ENCODE measurements around the gene IFI16. TPM values are rescaled to one million over a fixed set of nuclear protein-coding genes. Genes with fewer than 3 reads are reported as not detected.
A peak's percentile ranks its signal among the peaks of the same experiment; 100 is the strongest.

Gene IFI16
- total and polyA plus RNA-seq, 2 of the 4 experiments (the other 2 are of a cell fraction): 45.0 to 65.3 TPM

GRCh38 chr1:159012495-159012894, 2.8 kb downstream of the IFI16 start:
- 0 out of 2 replicates have a peak overlapping the region, but pooled peaks have one; percentile 4 for H4K5ac ChIP-seq (ENCODE audit: low read depth, low read length)
- no TSS peak for BruUV-seq (replicated peaks)
- H4K8ac ChIP-seq (ENCODE audit: low read depth in 2 of 2, low read length in 2 of 2): peak overlapping the region in 1 of 2 experiments; percentile 8; a peak in 1 of 4 replicates
- no CpG with 5 or more reads among the region's 6 CpGs for WGBS, 2 experiments (ENCODE audit: extremely low coverage in 2 of 2, insufficient read length in 1 of 2)
- H4K91ac ChIP-seq (ENCODE audit: insufficient read depth, low read depth, low read length): no peak overlapping the region
- TF ChIP-seq SMC3 (IDR thresholded peaks at IDR 0.05; ENCODE audit: low read depth, low read length): no peak
- TF ChIP-seq POLR2A (IDR thresholded peaks at IDR 0.05; ENCODE audit: low read depth, low read length): no peak
- no peak for TF ChIP-seq CTCF (conservative IDR thresholded peaks at IDR 0.05; ENCODE audit: low read depth, low read length)
- no peak for TF ChIP-seq FOS (IDR thresholded peaks at IDR 0.05; ENCODE audit: low read depth, low read length)
- no peak for TF ChIP-seq CHD1 (IDR thresholded peaks at IDR 0.05; ENCODE audit: low read depth, low read length)
- TF ChIP-seq BHLHE40 (IDR thresholded peaks at IDR 0.05; ENCODE audit: low read depth, low read length): no peak
- TF ChIP-seq MAZ (IDR thresholded peaks at IDR 0.05; ENCODE audit: borderline replicate concordance, low read depth, low read length): no peak
- no peak for TF ChIP-seq RAD21 (IDR thresholded peaks at IDR 0.05; ENCODE audit: low read length)
- TF ChIP-seq NFE2L2 (IDR thresholded peaks at IDR 0.05; ENCODE audit: low read depth, low read length): no peak
- TF ChIP-seq CEBPB (IDR thresholded peaks at IDR 0.05; ENCODE audit: low read depth, low read length): no peak
- TF ChIP-seq MAFK (IDR thresholded peaks at IDR 0.05; ENCODE audit: low read depth, low read length): no peak
- TF ChIP-seq ELK1 (IDR thresholded peaks at IDR 0.05; ENCODE audit: borderline replicate concordance, low read depth, low read length): no peak
- TF ChIP-seq RCOR1 (IDR thresholded peaks at IDR 0.05; ENCODE audit: insufficient replicate concordance, low read length): no peak
- no peak for TF ChIP-seq USF2 (IDR thresholded peaks at IDR 0.05; ENCODE audit: low read depth, low read length)
- no peak for TF ChIP-seq MXI1 (IDR thresholded peaks at IDR 0.05; ENCODE audit: borderline replicate concordance, low read depth, low read length)
- TF ChIP-seq RFX5 (IDR thresholded peaks at IDR 0.05; ENCODE audit: low read depth, low read length): no peak
- CTCF ChIA-PET: no interaction called here
- peak overlapping the region; percentile 76 for H3K4me2 ChIP-seq (ENCODE audit: low read depth, low read length)
- DNase-seq (peak; percentile 24), ATAC-seq (ENCODE audit: low read depth) (no peak)
- H2BK120ac ChIP-seq (ENCODE audit: low read depth, low read length): no peak overlapping the region
- 0 out of 3 replicates have a peak overlapping the region, but pooled peaks have one; percentile 10 for H2BK15ac ChIP-seq (ENCODE audit: low read depth, low read length)
- 0 out of 2 replicates have a peak overlapping the region, but pooled peaks have one; percentile 6 for H3K4ac ChIP-seq (ENCODE audit: low read depth, low read length)
- H3K9me1 ChIP-seq (ENCODE audit: insufficient read depth, low read length): peaks cover 8% of the 10 kb centered on the region; the same call in 1 of the 2 replicates
- H2BK20ac ChIP-seq (ENCODE audit: low read depth, low read length): no peak overlapping the region
- peaks cover 3 to 31% of the 10 kb centered on the region in 2 experiments for H3K79me1 ChIP-seq (ENCODE audit: low read depth in 1 of 2, low read length in 2 of 2)
- H3K18ac ChIP-seq (ENCODE audit: low read depth, low read length): 0 out of 2 replicates have a peak overlapping the region, but pooled peaks have one; percentile 33
- POLR2A ChIA-PET (ENCODE audit: unreplicated experiment): no interaction called here
- no peak overlapping the region for H3K56ac ChIP-seq (ENCODE audit: extremely low read depth, insufficient read depth, low read length)
- H3K27me3 ChIP-seq (ENCODE audit: control insufficient read depth, insufficient read depth, low read length): no peaks in the 10 kb centered on the region
- H2AFZ ChIP-seq (replicated peaks; ENCODE audit: low read length, poor library complexity): no peak overlapping the region
- no peak overlapping the region for H2AK9ac ChIP-seq (replicated peaks; ENCODE audit: low read depth, low read length, poor library complexity)
- peak overlapping the region; percentile 10; the same call in 1 of the 2 replicates for H3K14ac ChIP-seq (replicated peaks; ENCODE audit: low read depth, low read length)
- H2AK5ac ChIP-seq (ENCODE audit: low read depth, low read length): no peak overlapping the region
- H2BK5ac ChIP-seq (ENCODE audit: low read depth, low read length, poor library complexity, severe bottlenecking): peak overlapping the region; percentile 6
- H3K9ac ChIP-seq (ENCODE audit: low read depth, low read length): peak overlapping the region; percentile 52; the same call in 1 of the 2 replicates
- dilution Hi-C loops (cut with HindIII; ENCODE audit: low sequenced_read_pairs, unreplicated experiment) (no loop called here), in situ Hi-C loops (cut with MboI; ENCODE audit: low sequenced_read_pairs) (no loop called here), intact Hi-C loops (cut with micrococcal nuclease) (no loop called here)
- H3K36me3 ChIP-seq (ENCODE audit: control insufficient read depth, insufficient read depth, low read length): peaks cover 16% of the 10 kb centered on the region
- peak overlapping the region; percentile 6; the same call in 1 of the 2 replicates for H3K4me3 ChIP-seq (ENCODE audit: insufficient read depth, low read depth, low read length)
- H4K20me1 ChIP-seq (ENCODE audit: insufficient read depth, low read length): no peaks in the 10 kb centered on the region
- peak overlapping the region; percentile 64; the same call in 1 of the 2 replicates for H3K27ac ChIP-seq (ENCODE audit: insufficient read depth, low read length)
- peaks cover 13% of the 10 kb centered on the region for H3K4me1 ChIP-seq (ENCODE audit: control insufficient read depth, insufficient read depth, low read length)
- H3K23ac ChIP-seq (ENCODE audit: low read depth, low read length): 0 out of 2 replicates have a peak overlapping the region, but pooled peaks have one; percentile 28
- no peaks in the 10 kb centered on the region for H3K9me3 ChIP-seq (ENCODE audit: control insufficient read depth, insufficient read depth, low read length)
